OCI-LY1 (cell line): ENCODE measurements around the gene SRSF1.

Experiments used
- CTCF ChIP-seq: fragments of 200-600 bp; sonication (generic), shearing (Covaris generic); IDR thresholded peaks from 2 replicates; pipeline ENCODE4 v1.5.1; 2017; ENCODE audit warnings: mild to moderate bottlenecking, antibody characterized with exemption, low read length, moderate library complexity, mixed read lengths
- EZH2 ChIP-seq: fragments of 200-600 bp; sonication (generic), shearing (Covaris generic); IDR thresholded peaks from 2 replicates; pipeline ENCODE4 v1.8.0; 2017; ENCODE audit warnings: borderline replicate concordance, mixed run types, mild to moderate bottlenecking, antibody characterized with exemption, low read length, moderate library complexity, mixed read lengths

- TF ChIP-seq EZH2, result no peak
- no peak for TF ChIP-seq CTCF
Measured at GRCh38 chr17:57999010-57999495, 8.0 kb downstream of the SRSF1 start.
